NCI-H226 (cell line): Measurements from ENCODE around the gene SCARB1.
A peak's percentile ranks its signal among the peaks of the same experiment; 100 is the strongest.

Experiments used
- DNase-seq: peaks from one replicate; pipeline ENCODE4 v3.0.0-alpha.2; 2015

Gene SCARB1

GRCh38 chr12:124883263-124884130 lies 19.8 kb upstream of the SCARB1 start:
- no peak for DNase-seq

GRCh38 chr12:124881123-124881522 lies 17.5 kb upstream of the SCARB1 start:
- DNase-seq, result no peak

DNA sequence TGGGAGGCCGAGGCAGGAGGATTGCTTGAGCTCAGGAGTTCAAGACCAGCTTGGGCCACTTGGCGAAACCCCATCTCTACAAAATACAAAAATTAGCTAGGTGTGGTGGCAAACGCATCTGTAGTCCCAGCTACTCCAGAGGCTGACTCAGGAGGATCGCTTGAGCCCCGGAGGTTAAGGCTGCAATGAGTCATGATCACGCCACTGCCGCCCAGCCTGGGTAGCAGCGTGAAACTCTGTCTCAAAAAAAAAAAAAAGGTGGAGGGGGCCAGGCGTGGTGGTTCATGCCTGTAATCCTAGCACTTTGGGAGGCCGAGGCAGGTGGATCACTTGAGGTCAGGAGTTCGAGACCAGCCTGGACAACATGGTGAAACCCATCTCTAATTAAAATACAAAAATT lies 16.7 kb upstream of the SCARB1 start:
- DNase-seq, result peak; percentile 37

- DNase-seq, result no peak
These were observed 15.3 kb upstream of the SCARB1 start for GRCh38 chr12:124878795-124879516.

GRCh38 chr12:124877423-124877822 lies 13.8 kb upstream of the SCARB1 start:
- no peak for DNase-seq

- no peak for DNase-seq
These were observed 12.5 kb upstream of the SCARB1 start for GRCh38 chr12:124876171-124876570.

DNA sequence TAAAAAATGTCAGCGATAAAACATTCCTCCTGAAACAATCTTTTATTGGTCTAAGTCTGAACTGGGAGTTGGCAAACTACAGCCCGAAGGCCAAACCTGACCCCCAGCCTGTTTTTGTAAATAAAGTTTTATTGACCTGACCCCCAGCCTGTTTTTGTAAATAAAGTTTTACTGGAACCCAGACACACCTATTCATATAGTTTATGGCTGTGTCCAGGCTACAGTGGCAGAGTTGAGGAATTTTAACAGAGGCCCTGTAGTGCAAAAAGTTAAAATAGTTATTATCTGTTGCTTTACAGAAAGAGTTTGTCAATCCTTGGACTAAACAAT lies 12.1 kb upstream of the SCARB1 start:
- no peak for DNase-seq

GRCh38 chr12:124874988-124875802 lies 11.5 kb upstream of the SCARB1 start:
- DNase-seq, result no peak

DNA sequence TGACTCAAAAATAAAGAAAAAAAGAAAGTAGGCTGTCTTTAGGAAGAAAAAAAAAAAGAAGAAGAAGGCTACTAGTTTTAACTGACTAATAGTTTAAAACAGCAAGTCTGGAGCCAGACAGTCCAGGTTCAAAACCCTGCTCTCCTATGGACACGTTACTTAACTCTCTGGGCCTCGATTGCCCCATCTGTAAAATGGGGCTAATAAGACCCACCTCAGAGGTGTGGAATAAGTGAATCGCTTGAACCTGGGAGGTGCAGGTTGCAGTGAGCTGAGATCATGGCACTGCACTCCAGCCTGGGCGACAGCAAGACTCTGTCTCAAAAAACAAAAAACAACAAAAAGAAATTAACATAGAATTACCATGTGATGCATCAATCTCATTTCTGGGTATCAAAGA lies 10.5 kb upstream of the SCARB1 start:
- no peak for DNase-seq

GRCh38 chr12:124872068-124872719 lies 8.5 kb upstream of the SCARB1 start:
- no peak for DNase-seq

DNA sequence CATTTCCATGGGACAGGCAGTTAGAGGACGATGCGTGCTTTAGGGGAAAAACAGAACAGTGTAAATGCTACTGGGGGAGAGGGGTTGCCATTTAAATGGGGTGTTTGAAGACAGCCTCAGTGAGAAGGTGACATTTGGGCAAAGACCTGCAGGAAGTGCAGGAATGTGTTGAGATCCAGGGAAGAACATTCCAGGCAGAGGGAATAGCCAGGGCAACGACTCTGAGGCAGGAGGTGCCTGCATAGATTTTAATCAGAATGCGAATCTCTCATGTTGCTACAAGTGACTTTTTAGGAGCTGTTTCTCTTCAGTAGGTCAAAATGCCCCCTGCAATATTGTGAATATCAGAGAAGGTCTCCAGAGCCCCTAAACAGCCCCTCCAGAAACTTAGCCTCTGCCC lies 7.6 kb upstream of the SCARB1 start:
- no peak for DNase-seq

- no peak for DNase-seq
These were observed 6.9 kb upstream of the SCARB1 start for GRCh38 chr12:124870515-124870914.

DNA sequence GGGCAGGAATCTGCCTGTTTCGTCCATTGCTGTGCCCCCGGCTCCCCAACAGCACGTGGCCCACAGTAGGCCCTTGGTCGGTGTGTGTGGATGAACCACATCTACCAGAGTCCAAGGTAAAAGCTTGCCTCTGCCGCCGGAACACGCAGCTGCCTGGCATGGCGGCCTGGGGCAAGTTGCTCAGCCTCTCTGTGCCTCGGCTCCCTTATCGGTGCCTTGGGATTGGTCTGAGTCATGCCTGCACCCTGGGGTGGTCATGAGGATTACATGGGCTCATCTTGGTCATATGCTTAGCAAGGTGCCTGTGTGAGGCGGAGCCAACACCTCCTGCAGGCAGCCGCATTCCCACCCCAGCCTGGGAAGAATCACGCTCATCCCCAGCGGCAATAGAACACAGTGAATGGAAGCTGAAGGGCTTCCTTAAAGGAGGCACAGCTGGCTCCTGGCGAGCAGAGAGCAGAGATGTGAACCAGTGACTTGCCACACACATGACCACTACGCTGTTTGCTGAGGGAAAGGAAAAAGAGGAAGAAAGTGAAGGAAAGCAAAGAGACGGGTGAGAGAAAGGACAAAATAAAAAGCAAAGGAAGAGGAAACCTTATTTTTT lies 5.5 kb upstream of the SCARB1 start:
- DNase-seq, result no peak

DNA sequence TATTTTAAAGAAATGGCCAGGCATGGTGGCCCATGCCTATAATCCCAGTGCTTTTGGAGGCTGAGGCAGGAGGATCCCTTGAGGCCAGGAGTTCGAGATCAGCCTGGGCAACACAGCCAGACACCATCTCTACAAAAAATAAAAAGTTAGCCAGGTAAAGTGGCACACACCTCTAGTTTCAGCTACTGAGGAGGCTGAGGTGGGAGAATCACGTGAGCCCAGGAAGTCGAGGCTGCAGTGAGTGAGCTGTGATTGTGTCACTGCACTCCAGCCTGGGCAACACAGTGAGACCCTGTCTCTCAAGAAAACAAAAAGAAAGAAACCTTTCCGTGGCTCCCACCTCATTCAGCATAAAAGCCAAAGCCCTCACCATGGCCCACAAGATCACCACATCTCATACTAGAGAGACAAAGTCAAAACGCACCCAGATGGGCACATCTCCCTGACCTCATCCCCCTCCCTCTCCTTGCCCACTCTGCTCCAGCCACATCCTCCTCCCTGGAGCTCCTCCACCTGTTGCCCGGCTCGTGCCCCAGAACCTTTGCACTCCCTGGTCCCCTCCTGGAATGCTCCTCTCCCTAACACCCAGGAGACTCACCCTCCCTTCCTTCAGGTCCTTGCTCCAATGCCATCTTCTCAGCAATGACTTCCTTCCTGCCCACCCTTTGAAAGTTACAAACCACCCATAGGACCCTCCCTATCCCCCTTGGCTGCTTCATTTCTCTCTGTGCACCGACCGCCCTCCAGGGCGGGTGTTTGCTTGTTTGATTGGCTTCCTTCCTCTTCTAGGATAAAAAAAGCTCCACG lies 4.8 kb upstream of the SCARB1 start:
- DNase-seq, result no peak

GRCh38 chr12:124867401-124867930 lies 3.8 kb upstream of the SCARB1 start:
- no peak for DNase-seq

DNA sequence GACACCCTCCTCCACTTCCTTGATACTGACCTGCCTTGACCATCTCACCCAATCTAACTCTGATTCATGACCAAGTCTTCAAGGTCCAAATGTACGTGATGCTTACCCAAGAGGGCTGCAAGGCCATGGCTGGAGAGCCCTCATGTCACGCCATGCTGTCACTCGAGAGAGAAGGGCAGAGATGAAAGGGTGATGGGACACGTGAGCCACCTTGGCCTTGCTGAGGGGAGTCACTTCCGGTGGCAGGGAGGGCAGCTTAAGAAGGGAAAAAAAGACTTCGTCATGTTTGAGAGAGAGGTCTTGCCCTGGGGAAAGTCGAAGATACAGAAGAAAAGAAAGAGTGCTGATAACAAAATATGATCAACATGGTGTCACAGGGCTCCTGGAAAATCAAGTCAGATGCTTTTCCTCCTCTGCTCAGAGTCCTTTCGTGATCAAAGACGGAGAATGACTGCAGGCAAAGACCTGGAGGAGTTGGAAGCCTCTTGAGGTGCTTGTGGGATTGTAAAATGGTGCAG lies 3.3 kb upstream of the SCARB1 start:
- no peak for DNase-seq

DNA sequence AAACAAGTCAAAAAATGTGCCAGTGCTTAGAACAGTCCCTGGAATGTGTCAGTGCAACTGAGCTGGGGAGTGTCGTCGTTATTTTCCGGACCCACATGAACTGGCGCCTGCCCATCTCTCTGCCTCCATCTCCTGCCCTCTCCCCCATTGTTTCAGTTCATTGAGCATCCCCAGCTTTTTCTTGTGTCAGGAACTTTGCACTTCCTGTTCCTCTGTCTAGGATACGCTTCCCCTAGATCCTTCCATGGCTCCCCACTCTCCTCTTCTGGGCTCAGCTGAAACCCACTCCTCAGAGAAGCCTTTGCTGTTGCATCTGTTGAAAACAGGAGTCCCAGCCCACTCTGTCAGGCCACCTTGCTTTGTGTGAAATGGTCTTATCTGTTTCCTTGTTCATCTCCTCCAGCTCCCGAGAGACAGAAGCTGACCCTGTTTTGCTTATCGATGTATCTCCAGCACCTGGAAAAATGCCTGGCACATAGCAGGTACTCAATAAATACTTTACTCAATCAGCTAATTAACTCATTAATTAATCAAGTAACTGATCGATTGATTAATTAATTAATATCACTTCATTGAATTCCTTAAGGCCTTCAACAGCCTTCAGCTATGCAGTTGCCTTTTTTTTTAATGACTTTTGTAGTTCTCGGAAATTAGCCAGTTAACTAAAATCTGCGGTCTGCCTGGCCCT lies 2.7 kb upstream of the SCARB1 start:
- no peak for DNase-seq

- no peak for DNase-seq
These were observed 2.1 kb upstream of the SCARB1 start for GRCh38 chr12:124865728-124866127.

GRCh38 chr12:124864326-124864752 lies 675 bp upstream of the SCARB1 start:
- no peak for DNase-seq

GRCh38 chr12:124862768-124863415 lies 772 bp downstream of the SCARB1 start:
- DNase-seq, result no peak
